ENCODE data around the gene MEIOC. TPM values are rescaled to one million over a fixed set of nuclear protein-coding genes. Genes with fewer than 3 reads are reported as not detected.
A peak's percentile ranks its signal among the peaks of the same experiment; 100 is the strongest.
"Not testable (repeated sequence)": the region's sequence is repeated elsewhere in the genome, so short reads cannot be mapped to it uniquely, and the experiment has no call there.

The MEIOC gene
- total and polyA plus RNA-seq, 2 of the 8 experiments (the other 6 are each of a cell fraction or from before 2014, with no cell fraction given), result 4.2 to 4.8 TPM

DNA sequence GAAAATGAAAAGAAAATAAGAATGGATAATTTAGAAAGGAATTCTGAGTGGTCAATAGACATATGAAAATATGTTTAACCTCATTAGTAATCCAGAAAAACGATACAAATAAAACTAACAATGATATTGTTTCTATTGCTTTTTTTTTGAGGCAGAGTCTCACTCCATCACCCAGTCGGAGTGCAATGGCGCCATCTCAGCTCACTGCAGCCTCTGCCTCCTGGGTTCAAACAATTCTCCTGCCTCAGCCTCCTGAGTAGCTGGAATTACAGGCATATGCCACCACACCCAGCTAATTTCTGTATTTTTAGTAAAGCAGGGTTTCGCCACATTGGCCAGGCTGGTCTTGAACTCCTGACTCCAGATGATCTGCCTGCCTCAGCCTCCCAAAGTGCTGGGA is 21.9 kb upstream of the MEIOC start:
- not testable (repeated sequence) for H2BK120ac ChIP-seq (replicated peaks; ENCODE audit: low read depth, low read length); H2BK12ac ChIP-seq (ENCODE audit: low read depth, low read length); H3K27me3 ChIP-seq (replicated peaks in 1 of 4; ENCODE audit: control insufficient read depth in 3 of 4, extremely low read depth in 1 of 4, insufficient read depth in 3 of 4, low read length in 3 of 4); H3K79me2 ChIP-seq (ENCODE audit: control insufficient read depth in 1 of 2, insufficient read depth in 2 of 2, low read length in 2 of 2); H3K4ac ChIP-seq (replicated peaks; ENCODE audit: insufficient read length, low read depth, low read length); H4K91ac ChIP-seq (replicated peaks; ENCODE audit: insufficient read length, low read length); H3K23me2 ChIP-seq (ENCODE audit: low read depth, low read length); DNase-seq (ENCODE audit: low read depth in 1 of 2, low spot score in 2 of 2); H3K79me1 ChIP-seq (ENCODE audit: low read depth, low read length); H3K4me1 ChIP-seq (replicated peaks in 1 of 4; ENCODE audit: control insufficient read depth in 3 of 4, insufficient read depth in 4 of 4, low read length in 3 of 4); H3K56ac ChIP-seq (replicated peaks; ENCODE audit: insufficient read length, low read depth, low read length); H3K14ac ChIP-seq (ENCODE audit: insufficient read length); H3K9ac ChIP-seq (replicated peaks in 1 of 4; ENCODE audit: extremely low read depth in 1 of 4, low read depth in 3 of 4, low read length in 3 of 4); H2AK5ac ChIP-seq (ENCODE audit: low read depth, low read length); H3K18ac ChIP-seq (ENCODE audit: extremely low read depth, low read length); H3K27ac ChIP-seq (ENCODE audit: low read depth, low read length); H2BK5ac ChIP-seq (ENCODE audit: low read depth, low read length); H2AFZ ChIP-seq (ENCODE audit: low read length); H3K23ac ChIP-seq (ENCODE audit: insufficient read length); FAIRE-seq; H3K9me3 ChIP-seq (ENCODE audit: insufficient read depth in 2 of 2, low read depth in 1 of 2, low read length in 1 of 2); H3K4me3 ChIP-seq (ENCODE audit: extremely low read depth in 1 of 4, insufficient read depth in 2 of 4, low read depth in 3 of 4, low read length in 4 of 4); H4K5ac ChIP-seq (ENCODE audit: insufficient read length, low read depth, low read length); H3K4me2 ChIP-seq (ENCODE audit: insufficient read depth in 1 of 2, low read depth in 2 of 2, low read length in 2 of 2); H2BK20ac ChIP-seq (ENCODE audit: low read length); H3K36me3 ChIP-seq (ENCODE audit: control insufficient read depth in 2 of 4, insufficient read depth in 4 of 4, low read length in 3 of 4); H2BK15ac ChIP-seq (ENCODE audit: low read length); H4K20me1 ChIP-seq (replicated peaks in 1 of 2; ENCODE audit: control insufficient read depth in 1 of 2, insufficient read depth in 2 of 2, low read length in 2 of 2)
- 68% methylated on average over 4 of the region's 4 CpGs; no CpG with 5 or more reads in 1 of the 2 experiments for WGBS, 2 experiments (ENCODE audit: extremely low coverage in 1 of 2, insufficient coverage in 1 of 2, insufficient read length in 1 of 2, insufficient replicate concordance in 2 of 2, low coverage in 1 of 2, low lambda C conversion rate in 2 of 2, missing lambda C conversion rate in 1 of 2)
- POLR2A ChIA-PET (ENCODE audit: partially characterized antibody), result interaction anchor here (1.2 kb wide), 1 partner anchor 54 kb away, joined by 4 read pairs; no protein-coding TSS in a partner anchor
- CTCF ChIA-PET (ENCODE audit: partially characterized antibody), result interaction anchor here (1.2 to 10.8 kb wide), 8 partner anchors 10 to 275 kb away, joined by 3 to 84 read pairs (median 4); no protein-coding TSS in a partner anchor
- H4K8ac ChIP-seq (ENCODE audit: extremely low read depth, insufficient read depth, low read length), result peak overlapping the region; percentile 51; the same call in 1 of the 2 replicates

All from H1 (cell line).